ENCODE results near the gene SLC40A1. TPM values are rescaled to one million over a fixed set of nuclear protein-coding genes. Genes with fewer than 3 reads are reported as not detected.

SLC40A1 gene
- total RNA-seq, 2 donors from 2014 or later = 76.5 to 118 TPM

DNA sequence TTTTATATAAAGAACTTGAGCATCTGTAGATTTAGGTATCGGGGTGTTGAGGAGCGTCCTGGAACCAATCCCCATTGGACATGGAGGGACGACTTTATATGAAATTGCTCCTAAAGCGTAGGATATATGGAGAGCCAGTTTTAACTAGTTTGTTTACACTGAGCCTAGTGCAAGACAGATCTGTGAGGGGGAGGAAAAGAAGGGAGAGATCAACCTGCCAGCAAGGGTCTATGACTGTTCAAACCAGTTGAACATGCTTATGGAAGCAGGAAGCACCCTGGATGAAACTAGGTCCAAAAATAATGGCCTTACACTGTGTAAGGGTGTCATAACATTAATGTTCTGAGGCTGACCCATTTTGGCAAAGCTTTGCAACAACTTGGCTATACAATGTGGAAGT, 34.0 kb upstream of the SLC40A1 start:
- no peaks in the 10 kb centered on the region for H3K36me3 ChIP-seq
- no peak for ATAC-seq (ENCODE audit: insufficient number of reproducible peaks, low FRiP score, low read depth)
- TF ChIP-seq, protein P1, sequence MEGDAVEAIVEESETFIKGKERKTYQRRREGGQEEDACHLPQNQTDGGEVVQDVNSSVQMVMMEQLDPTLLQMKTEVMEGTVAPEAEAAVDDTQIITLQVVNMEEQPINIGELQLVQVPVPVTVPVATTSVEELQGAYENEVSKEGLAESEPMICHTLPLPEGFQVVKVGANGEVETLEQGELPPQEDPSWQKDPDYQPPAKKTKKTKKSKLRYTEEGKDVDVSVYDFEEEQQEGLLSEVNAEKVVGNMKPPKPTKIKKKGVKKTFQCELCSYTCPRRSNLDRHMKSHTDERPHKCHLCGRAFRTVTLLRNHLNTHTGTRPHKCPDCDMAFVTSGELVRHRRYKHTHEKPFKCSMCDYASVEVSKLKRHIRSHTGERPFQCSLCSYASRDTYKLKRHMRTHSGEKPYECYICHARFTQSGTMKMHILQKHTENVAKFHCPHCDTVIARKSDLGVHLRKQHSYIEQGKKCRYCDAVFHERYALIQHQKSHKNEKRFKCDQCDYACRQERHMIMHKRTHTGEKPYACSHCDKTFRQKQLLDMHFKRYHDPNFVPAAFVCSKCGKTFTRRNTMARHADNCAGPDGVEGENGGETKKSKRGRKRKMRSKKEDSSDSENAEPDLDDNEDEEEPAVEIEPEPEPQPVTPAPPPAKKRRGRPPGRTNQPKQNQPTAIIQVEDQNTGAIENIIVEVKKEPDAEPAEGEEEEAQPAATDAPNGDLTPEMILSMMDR (IDR thresholded peaks at IDR 0.05) = no peak

DNA sequence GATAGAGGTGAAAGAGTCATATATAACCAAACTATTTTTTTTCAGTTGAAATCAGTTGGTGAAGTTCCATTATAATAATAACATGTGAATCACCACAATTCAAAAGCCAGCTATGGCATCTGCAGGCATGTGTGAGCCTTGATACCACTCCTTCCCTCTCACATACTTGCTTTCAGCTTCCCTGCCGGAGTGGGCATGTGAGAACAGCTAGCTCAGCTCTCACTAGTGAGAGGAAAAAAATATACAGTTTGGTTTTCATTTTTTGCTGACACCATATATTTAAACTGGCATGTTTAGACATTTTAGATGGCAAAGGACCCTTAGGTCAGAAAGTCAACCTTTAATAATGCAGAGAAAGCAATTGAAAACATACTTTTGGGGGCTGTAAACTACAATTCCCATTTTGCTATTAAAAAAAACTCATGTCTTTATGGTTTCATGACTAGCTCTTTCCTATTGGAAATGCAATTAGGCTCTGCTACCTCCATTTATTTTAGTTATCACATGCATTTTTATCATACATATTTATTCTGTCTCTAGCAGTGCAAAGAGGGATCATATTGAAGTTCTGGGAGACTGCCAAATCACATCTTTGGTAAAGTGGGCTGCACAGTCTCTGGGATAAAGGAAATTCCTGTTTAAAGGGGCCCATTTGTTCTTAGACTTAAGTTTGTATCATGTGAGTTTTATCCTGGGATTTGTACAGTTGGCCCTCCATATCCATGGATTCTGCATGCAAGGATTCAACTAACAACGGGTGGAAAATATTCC, 33.2 kb upstream of the SLC40A1 start:
- TF ChIP-seq, protein P1 (IDR thresholded peaks at IDR 0.05) = no peak
- ATAC-seq (ENCODE audit: insufficient number of reproducible peaks, low FRiP score, low read depth) (peak; percentile 54), DNase-seq (ENCODE audit: low spot score) (no peak)
- H3K27me3 ChIP-seq (replicated peaks; ENCODE audit: insufficient read depth) = no peaks in the 10 kb centered on the region
- peaks cover 15 to 29% of the 10 kb centered on the region in 2 donors for H3K4me1 ChIP-seq (ENCODE audit: control insufficient read depth in 1 of 2, low read depth in 2 of 2)
- no peaks in the 10 kb centered on the region for H3K9me3 ChIP-seq
- H3K36me3 ChIP-seq = no peaks in the 10 kb centered on the region
- H3K4me3 ChIP-seq = peak overlapping the region; percentile 77
- H3K27ac ChIP-seq = peak overlapping the region; percentile 70 to 85

More for the DNA sequence above, 34.0 kb upstream of the SLC40A1 start:
- peaks cover 15 to 29% of the 10 kb centered on the region in 2 donors for H3K4me1 ChIP-seq (ENCODE audit: control insufficient read depth in 1 of 2, low read depth in 2 of 2)
- no peak overlapping the region for H3K4me3 ChIP-seq
- no peaks in the 10 kb centered on the region for H3K9me3 ChIP-seq
- DNase-seq (ENCODE audit: low spot score) = no peak
- no peak overlapping the region for H3K27ac ChIP-seq
- no peaks in the 10 kb centered on the region for H3K27me3 ChIP-seq (replicated peaks; ENCODE audit: insufficient read depth)

DNA sequence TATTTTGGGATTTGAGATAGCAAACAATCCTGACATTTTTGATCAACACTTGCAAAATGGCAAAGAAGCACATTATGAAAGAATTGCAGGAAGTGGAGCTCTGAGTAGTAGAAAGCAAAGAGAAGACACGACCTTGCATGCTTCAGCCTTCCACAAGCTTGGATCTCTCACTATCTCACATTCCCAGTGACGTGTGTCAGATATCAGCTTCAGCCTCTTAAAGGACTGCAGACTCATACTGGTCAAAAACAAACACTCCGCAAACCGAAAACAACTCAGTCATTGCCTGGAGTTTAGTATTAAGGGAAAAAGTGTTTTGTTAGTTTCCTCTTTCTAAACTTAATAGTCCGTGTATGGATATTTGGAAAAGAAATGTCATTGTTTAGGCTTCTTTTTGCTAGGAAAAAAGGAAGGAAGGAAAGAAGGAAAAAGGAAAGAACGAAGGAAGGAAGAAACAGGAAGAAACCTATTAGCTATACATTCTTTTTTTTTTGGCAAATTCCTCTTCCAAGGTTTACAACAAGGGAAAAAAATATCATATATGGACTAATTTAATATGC, 32.6 kb upstream of the SLC40A1 start:
- Histone ChIP-seq H3K27me3 (replicated peaks; ENCODE audit: insufficient read depth) (no peaks in the 10 kb centered on the region), H3K36me3 (no peaks in the 10 kb centered on the region), H3K4me1 (ENCODE audit: control insufficient read depth in 1 of 2, low read depth in 2 of 2) (peaks cover 15 to 29% of the 10 kb centered on the region in 2 donors), H3K27ac (peak overlapping the region; percentile 70 to 85), H3K9me3 (no peaks in the 10 kb centered on the region), H3K4me3 (peak overlapping the region; percentile 77)
- ATAC-seq (ENCODE audit: insufficient number of reproducible peaks, low FRiP score, low read depth) = peak; percentile 47
- TF ChIP-seq, protein P1 (IDR thresholded peaks at IDR 0.05) = no peak
- DNase-seq (ENCODE audit: low spot score) = no peak

DNA sequence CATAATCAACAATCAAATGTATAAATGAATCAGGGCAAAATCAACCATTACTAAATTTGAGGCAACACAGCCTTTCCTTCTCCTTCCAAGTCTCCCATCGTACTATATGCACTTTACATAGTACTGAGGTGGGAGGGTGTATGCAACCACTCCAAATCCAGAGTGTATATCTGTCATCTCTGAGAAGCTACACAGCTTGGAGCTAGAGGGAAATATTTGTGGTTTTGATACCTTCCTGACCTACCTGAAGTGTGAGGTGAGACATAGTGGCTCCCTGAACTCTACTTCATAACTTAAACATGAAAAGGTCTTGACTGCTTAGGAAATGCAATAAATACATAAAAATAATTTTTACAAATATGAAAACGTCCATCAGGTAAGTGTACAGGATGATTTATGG, 30.1 kb upstream of the SLC40A1 start:
- Histone ChIP-seq H3K4me1 (ENCODE audit: control insufficient read depth in 1 of 2, low read depth in 2 of 2) (peaks cover 15 to 35% of the 10 kb centered on the region in 2 donors), H3K9me3 (no peaks in the 10 kb centered on the region)

DNA sequence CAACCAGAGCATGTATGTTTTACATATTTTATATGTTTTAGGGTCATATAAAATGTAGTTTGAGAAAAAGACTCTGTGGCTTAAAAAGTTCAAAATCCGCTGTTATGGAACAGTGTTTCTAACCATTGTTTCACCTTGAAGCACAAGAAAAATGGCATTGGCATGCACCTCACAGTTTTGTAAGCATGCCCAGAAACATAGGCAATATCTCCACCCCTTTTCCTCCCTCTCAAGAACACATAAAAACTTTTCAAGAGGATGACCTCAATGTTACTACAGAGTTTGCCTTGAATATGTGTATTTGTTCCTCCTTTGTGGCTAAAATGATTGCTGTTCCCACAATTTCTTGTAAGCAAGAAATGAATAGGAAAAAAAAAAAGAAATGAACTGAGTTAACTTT, 29.3 kb upstream of the SLC40A1 start:
- no peaks in the 10 kb centered on the region for H3K27me3 ChIP-seq (replicated peaks; ENCODE audit: insufficient read depth)
- H3K4me3 ChIP-seq = no peak overlapping the region
- peaks cover 15 to 35% of the 10 kb centered on the region in 2 donors for H3K4me1 ChIP-seq (ENCODE audit: control insufficient read depth in 1 of 2, low read depth in 2 of 2)
- ATAC-seq (ENCODE audit: insufficient number of reproducible peaks, low FRiP score, low read depth) (no peak), DNase-seq (ENCODE audit: low spot score) (no peak)
- H3K36me3 ChIP-seq = no peaks in the 10 kb centered on the region
- H3K27ac ChIP-seq = no peak overlapping the region
- H3K9me3 ChIP-seq = no peaks in the 10 kb centered on the region
- TF ChIP-seq, protein P1 (IDR thresholded peaks at IDR 0.05) = no peak

More for the DNA sequence above, 30.1 kb upstream of the SLC40A1 start:
- Histone ChIP-seq H3K27ac (no peak overlapping the region), H3K36me3 (no peaks in the 10 kb centered on the region), H3K4me3 (no peak overlapping the region), H3K27me3 (replicated peaks; ENCODE audit: insufficient read depth) (no peaks in the 10 kb centered on the region)
- TF ChIP-seq, protein P1 (IDR thresholded peaks at IDR 0.05) = no peak
- no peak for DNase-seq (ENCODE audit: low spot score)
- no peak for ATAC-seq (ENCODE audit: insufficient number of reproducible peaks, low FRiP score, low read depth)
